Stimulated activated CD4-positive, alpha-beta T cell treated with anti-CD3 and anti-CD28 coated beads, Interleukin-4, amount 100 ng/mL, for 4 hours (primary cell): ENCODE results near the gene PLXNA4.

Source experiments
- DNase-seq, 2 experiments: peaks; one replicate each; pipeline ENCODE4 v3.0.0-alpha.2; 2020

PLXNA4 gene

GRCh38 chr7:132377703-132378584 is 198.3 kb downstream of the PLXNA4 start:
- no peak for DNase-seq

DNA sequence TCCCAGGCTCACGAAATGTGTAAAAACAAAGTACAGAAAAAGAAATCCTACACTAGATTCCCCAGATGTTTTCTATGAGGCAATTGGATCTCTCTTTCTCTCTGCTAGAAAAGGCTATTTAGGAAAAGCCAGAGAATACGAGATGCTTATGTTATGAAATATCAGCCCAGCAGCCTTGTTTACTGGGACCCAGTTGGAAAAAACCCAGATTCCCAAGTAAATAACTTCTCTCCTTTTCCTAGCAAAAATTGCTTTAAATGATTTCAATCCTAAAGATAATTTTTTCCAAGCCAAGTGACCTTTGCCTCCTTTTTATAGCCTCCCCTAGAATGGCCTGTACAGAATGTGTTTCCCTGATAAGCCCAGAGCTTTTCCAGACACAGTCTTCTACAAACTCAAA is 199.3 kb downstream of the PLXNA4 start:
- no peak for DNase-seq

- no peak for DNase-seq
Measured at GRCh38 chr7:132376361-132377013, 199.8 kb downstream of the PLXNA4 start.

GRCh38 chr7:132373879-132374278 is 202.4 kb downstream of the PLXNA4 start:
- no peak for DNase-seq

- no peak for DNase-seq
Measured at GRCh38 chr7:132373041-132373440, 203.2 kb downstream of the PLXNA4 start.

DNA sequence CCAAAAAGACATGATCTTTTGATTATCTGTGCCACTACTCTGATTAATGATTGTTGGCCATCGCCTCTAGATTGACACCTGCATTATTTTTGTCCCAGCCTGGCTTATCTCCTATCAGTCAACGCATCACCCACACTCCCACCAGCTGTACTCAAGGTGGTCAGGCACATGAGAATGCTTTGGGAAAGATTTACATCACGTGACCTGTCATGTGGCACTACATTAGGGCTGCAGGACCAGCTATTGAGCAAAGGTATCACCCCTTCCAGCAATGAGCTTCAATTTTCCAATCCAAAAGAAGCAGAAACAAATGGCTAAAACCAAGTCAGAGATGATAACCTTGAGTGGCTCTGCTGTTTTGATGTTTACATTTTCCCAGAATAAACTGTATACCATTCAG is 204.3 kb downstream of the PLXNA4 start:
- DNase-seq: no peak

DNA sequence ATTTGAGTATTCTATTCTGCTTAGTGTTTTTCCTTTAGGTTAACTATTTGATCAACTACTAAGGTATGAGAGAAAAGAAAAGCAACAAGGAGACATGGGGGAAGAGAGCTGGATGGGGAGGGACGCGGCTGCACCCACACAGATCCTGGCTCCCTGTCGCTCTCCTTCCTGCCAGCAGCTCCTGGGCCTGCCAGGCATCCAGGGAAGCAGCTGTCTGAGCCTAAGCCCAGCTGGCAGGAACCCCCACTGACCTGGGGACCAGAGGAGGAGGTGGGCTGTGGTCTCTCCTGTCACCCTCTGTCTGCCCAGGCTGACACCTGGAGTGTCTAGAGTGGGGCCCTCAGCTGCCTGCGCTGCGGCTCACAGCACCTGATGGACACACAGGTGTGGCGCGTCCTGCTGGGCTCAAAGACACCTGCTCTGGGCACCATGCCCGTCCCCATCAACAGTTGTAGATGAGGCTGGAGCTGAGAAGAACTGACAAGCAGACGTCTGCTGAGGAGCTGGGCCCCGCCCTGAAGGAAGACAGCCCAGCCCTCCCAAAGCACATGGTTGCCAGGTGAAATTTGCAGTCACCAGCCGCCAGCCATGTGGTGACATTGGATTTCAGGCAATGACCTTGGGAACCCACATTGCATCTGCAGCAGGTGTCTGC is 207.9 kb downstream of the PLXNA4 start:
- DNase-seq: no peak

- no peak for DNase-seq
Measured at GRCh38 chr7:132367795-132368194, 208.5 kb downstream of the PLXNA4 start.

DNA sequence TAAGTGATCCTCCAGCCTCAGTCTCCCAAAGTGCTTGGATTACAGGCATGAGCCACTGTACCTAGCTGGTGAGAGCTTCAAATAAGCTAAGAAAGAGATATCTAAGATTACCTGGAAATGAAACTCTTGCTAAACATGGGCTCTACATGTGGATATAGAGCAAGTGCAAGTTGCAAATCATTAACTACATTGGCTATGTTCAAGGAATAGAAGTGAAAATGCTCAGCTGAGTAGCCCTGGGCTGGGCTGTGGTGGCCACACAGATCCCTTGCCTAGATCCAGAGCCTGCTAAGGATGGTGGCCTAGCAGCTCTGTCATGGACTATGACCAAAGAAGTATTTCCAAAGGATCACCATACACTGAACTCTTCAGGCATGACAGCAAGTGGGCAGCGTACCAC is 209.3 kb downstream of the PLXNA4 start:
- no peak for DNase-seq

DNA sequence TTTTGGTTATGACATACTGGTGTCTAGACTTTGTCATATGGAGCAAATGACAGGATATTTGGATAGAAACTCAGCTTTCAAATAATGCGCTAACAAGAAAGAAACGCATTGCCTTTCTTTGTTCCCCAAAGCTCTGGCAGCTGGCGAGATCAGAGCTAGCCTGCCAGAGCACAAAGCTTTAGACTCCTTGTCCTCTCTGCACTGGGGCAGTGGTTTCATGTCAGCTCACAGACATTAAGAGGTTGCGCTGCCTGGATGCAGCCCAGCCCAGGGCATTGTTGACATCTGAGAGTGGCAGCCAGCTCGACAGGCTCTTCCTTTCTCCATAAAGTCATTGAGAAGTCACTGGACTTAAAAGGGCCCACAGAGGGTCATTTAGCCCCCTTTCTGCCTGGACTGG is 212.0 kb downstream of the PLXNA4 start:
- no peak for DNase-seq

DNA sequence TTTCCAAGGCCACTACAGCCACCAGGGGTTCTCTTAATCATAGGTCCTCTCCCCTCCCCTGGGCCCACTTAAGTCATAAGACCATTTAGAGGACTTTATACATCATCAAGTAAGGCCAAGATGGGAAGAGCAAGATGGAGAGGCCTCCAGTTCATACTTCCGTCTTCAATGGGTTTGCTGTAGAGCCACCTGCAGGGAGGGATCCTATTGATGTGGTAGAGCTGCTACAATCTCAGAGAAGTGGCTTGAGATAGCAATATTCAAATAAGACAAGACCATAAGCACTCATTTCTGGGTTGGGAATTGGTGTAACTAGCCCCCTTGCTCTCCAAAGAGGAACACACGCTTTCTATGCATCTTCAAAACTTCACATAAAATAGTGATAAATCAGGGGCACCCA is 214.2 kb downstream of the PLXNA4 start:
- DNase-seq: no peak

DNA sequence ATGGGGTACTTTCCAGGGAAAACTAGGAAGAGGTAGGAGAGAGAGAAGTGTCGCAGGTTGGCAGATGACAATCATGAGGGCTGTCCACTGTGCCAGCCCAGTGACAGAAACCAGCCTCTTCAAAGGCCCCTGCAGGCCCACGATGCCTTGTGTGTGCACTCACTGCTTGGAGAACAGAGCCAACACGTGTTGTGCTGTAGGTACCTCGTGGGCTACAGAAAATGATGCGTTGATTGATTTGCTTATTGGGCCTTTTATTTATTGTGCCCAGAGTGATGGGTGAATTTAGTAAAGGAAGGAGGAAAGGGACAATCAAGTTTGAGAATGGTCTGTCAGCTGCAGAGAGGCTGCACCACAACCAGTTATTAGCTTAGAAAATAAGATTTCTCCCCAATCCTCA is 215.1 kb downstream of the PLXNA4 start:
- no peak for DNase-seq

- DNase-seq: no peak
Measured at GRCh38 chr7:132359743-132360142, 216.5 kb downstream of the PLXNA4 start.

GRCh38 chr7:132355048-132355447 is 221.2 kb downstream of the PLXNA4 start:
- DNase-seq: no peak

GRCh38 chr7:132354527-132354926 is 221.7 kb downstream of the PLXNA4 start:
- no peak for DNase-seq

DNA sequence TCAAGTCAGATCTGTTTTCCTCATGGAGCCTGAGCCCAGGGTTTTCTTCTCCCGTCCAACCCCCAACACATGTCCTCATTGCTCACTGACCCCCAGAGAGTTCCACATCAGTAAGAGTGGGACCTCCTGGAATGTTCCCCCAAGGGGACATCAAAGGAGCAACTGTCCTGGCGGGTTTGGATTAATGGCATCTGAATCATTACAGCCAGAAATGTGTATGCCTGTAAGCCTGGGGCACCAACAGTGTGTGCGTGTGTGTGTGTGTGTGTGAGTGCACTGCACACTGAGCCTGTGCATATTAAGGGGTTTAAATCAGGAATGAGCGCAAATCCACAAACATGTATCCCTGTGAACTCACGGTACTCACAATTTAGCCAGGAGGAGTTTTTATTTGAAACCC is 222.3 kb downstream of the PLXNA4 start:
- no peak for DNase-seq

GRCh38 chr7:132352800-132353199 is 223.5 kb downstream of the PLXNA4 start:
- no peak for DNase-seq

DNA sequence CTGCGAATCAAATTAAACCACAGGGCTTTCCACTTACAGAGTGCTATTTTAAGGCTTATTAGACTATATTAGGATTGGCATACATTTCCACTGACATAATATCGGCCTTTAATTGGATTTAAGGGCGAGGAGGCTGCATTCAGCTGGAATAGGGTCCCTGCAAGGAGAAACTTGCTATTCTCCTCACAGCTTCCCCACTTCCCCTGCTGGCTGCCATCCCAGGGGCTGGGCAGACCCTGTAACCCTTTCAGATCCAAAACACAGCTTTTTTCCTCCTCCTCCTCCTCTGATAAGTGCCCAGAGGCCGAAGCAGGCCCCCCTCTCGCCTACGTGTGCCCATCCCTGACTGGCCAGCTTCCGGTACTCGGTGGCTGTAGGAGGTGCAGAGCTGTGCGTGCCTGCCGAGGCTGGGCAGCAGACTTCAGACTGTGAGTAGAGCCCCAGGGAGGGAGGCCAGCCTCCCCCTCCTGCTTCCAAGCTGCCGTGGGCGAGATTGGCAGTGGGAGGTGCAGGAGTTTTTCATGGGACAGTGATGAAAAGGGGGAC is 224.2 kb downstream of the PLXNA4 start:
- no peak for DNase-seq

DNA sequence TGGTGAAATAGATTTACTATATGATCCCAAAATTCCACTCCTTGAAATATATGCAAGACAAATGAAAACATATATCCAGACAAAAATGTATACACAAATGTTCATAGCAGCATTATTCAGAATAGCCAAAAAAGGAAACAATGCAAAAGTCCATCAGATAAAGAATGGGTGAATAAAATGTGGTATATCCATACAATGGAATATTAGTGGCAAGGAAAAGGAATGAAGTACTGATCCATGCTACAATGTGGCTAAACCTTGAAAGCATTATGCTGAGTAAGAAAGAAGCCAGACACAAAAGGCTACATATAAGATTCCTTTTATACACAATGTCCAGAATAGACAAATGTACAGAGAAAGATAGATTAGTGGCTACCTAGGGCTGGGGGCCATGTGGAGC is 225.5 kb downstream of the PLXNA4 start:
- DNase-seq: no peak

DNA sequence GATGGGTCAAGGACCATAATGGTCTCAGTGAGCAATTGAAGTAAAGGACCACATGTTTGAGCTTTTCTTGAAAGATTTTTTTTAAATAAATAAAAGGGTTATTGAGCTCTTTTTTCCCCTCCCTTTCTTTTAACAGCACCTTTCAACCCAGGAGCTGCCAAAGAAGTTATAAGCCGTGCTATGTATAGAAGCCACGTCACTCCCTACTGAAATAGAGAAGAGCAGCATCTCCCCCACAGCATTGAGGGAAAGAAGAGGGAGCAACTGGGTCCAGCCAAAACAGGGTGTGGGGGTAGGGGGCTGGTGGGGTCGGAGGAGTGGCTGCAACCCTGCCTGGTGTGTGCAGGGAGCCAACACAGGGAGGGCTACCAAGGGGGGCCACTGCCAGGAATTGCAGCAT is 227.2 kb downstream of the PLXNA4 start:
- DNase-seq: no peak

- DNase-seq: no peak
Measured at GRCh38 chr7:132348341-132348740, 227.9 kb downstream of the PLXNA4 start.

- DNase-seq: no peak
Measured at GRCh38 chr7:132347858-132348257, 228.4 kb downstream of the PLXNA4 start.

GRCh38 chr7:132347123-132347522 is 229.1 kb downstream of the PLXNA4 start:
- no peak for DNase-seq
